ENCODE measurements around the gene BLTP3A.

BLTP3A gene

DNA sequence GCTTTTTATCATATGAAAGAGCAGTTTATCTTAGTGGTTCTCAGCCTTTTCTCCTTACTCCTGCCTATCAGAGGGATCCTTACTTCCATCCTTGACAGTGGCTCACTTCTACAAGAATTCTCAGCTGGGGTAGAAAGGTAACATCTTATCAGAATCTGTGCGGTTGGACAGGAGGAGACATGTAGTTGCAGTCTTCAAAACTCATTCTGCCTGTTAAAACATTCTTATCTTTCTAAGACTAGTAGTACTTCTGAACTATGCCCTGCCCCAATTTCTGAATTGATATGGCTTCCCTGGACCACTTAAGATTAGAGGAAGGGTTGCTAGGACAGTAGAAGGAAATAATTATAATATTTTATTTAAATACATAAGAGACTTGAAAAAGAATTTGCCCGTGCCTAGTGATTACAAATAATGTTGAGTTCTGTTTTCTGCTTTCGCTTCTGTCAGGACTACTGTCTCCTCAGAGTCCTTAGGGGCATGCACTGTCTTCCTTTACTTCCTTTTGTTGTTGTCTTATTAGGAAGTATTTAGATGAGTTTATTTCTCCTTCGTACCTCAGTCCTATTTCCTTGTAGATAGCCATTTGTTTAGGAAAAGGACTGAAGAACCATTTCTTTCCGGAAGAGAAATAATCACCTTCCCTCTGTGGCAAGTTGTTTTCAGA is 24.9 kb downstream of the BLTP3A start:
- TF ChIP-seq GATA2 (IDR thresholded peaks at IDR 0.05; ENCODE audit: low read depth, low read length), result no peak

DNA sequence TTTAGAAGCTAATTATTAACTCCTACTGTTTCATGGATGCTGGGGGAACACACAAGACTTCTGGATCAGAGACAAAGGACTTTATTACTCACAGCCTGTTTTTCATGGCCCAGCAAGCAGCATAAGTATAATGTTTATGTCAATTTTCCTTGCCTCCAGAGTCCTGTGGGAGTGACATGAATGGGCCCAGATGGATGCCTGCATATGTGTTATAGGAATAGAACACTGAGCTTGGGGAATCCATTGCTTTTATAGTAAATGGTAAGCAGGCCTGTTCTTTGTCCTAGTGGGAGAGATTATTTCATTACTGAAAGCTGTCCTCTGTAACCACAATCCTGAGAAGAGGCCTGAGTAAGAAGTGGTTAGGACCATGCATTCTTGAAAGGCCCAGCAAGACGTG is 25.6 kb downstream of the BLTP3A start:
- no peak for TF ChIP-seq GATA2 (IDR thresholded peaks at IDR 0.05; ENCODE audit: low read depth, low read length)
- no peak for TF ChIP-seq GATA3 (IDR thresholded peaks at IDR 0.05; ENCODE audit: low read depth, low read length)

DNA sequence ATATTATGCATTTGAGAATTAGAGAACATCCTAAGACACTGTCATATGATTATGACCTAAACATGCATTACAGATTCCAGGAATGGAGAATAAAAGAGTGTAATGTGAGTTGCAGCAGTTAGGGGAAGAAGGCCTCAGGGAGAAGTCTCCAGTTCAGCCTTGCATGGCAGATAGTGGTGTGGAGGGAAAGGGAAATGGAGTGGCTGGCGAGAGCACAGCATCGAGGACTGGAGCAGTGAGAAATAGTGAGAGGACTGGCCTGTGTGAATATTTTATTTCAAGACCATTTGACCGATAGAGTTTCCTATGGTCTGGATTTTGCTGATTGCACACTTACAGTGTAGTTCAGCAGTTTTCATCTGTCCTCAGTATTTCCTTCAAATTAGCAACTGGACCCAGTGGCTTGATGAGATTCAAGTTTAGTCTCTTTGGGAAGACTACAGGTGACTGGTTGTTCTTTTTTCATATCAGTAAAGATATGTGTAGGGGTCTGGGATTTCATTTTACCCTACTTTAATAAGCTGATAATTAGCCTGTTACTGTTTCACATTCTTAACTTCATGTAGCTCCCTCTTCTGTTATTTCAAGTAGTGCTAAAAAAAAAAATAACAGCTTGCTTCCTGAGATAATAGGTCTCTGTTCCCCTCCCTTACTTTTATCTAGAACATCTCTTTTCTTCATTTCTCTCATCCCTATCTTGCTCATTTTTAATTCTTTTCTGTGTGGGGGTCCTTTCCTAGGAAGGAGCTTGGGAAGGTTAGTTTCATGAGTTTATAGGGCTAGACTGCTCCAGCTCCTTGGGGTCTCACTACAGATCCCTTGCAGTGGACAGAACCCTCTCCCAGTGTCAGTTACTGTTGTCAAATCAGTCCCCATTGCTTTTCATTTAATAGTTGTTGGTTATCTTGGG is 27.9 kb downstream of the BLTP3A start:
- no peak for TF ChIP-seq GATA2 (IDR thresholded peaks at IDR 0.05; ENCODE audit: low read depth, low read length)
- no peak for TF ChIP-seq GATA3 (IDR thresholded peaks at IDR 0.05; ENCODE audit: low read depth, low read length)

DNA sequence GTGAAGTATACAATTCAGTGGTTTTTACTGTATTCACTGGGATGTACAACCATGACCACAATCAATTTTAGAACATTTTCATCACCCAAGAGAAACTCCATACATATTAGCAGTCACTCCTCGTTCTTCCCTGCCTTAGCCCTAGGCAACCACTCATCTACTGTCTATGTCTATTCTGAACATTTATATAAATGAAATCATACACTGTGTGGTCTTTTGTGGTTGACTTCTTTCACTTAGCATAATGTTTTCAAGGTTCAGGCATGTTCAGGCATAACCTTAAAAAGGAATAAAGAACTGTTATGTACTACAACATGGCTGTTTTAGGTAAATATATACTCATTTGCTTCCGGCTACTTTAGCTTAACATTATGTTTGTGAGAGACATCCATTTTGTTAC is 37.3 kb downstream of the BLTP3A start:
- no peak for TF ChIP-seq GATA3 (IDR thresholded peaks at IDR 0.05; ENCODE audit: low read depth, low read length)
- TF ChIP-seq GATA2 (IDR thresholded peaks at IDR 0.05; ENCODE audit: low read depth, low read length), result no peak

DNA sequence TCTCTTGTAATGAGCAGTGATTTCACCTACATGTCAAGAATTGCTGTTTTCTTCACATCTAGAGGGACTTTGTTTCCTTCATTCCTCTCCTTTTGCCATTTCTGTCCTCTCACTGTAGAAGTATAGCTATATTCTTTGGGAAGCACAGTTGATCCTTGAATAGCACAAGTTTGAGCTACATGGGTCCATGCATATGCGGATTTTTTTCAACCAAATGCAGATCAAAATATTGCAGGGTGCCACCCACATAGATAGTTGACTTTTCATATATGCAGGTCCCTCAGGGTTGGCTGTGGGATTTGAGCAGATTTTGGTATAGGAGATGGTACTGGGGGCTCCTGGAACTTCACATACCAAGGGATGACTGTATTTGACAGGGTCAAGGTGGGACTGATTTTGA is 41.1 kb downstream of the BLTP3A start:
- TF ChIP-seq GATA3 (IDR thresholded peaks at IDR 0.05; ENCODE audit: low read depth, low read length) (no peak), GATA2 (IDR thresholded peaks at IDR 0.05; ENCODE audit: low read depth, low read length) (no peak)

DNA sequence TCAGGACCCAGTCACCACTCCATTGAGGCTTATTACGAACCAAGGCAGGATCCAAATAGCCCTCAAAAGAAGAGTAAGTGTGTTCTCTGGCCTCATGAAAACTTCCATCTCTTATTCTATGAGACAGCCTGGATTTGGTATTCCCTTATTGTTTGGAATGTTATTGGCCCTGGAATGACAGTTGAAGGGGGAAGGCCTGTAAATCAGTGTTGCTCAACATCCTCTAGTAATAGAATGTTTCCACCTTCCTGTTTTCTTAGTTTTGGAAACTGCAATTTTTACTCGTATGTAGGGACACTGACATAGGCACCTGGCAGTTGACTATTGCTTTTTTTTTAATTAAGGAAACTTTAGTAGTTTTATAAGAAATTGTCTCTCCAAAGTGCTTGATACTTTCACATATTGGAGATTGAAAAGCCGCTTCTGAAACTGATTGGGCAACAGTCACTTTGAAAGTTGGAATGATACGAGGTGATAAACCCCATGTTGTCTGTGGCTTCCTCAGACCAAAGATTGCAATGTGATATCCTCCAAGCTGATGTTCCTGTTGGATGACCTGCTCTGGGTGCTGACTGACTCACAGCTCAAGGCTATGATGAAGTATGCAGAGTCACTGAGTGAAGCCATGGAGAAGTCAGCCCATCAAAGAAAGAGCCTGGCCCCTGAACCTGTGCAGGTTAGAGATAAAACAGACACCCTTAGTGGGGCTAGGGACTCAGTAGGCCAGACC is 43.1 kb downstream of the BLTP3A start:
- TF ChIP-seq GATA2 (IDR thresholded peaks at IDR 0.05; ENCODE audit: low read depth, low read length) (no peak), GATA3 (IDR thresholded peaks at IDR 0.05; ENCODE audit: low read depth, low read length) (no peak)

DNA sequence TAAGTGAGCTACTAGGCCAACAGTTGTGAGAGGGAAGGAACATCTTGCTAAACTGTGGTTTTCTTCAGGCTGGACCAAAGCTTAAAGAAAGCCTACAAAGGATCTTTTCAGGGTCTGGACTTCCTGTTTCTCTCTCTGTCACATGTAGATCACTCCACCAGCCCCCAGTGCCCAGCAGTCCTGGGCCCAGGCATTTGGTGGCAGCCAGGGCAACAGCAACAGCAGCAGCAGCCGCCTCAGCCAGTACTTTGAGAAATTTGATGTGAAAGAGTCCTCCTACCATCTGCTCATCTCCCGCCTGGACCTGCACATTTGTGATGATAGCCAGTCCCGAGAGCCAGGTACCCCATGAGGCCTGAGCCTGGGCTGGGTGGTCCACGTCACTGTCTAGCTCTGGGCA is 44.1 kb downstream of the BLTP3A start:
- TF ChIP-seq GATA2 (IDR thresholded peaks at IDR 0.05; ENCODE audit: low read depth, low read length), result no peak
- TF ChIP-seq GATA3 (IDR thresholded peaks at IDR 0.05; ENCODE audit: low read depth, low read length), result no peak

DNA sequence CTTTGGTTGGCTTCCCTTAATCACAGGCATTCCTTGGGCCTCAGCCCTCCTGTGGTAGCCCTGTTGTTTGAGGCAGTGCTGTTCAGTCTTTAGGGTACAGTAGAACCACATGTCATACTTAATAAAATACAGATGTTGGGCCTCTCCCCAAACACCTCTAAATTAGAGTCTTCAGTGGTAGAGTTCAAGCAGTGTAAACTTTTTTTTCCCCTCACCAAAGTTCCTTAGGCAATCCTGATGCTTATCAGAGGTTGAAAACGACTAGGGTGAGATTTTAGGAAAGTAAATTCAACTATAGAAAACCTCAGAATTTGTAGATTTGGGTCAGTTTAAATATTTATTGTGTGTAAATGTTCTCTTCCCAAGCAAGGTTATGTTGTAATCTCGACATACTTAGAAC is 44.6 kb downstream of the BLTP3A start:
- TF ChIP-seq GATA2 (IDR thresholded peaks at IDR 0.05; ENCODE audit: low read depth, low read length), result no peak
- TF ChIP-seq GATA3 (IDR thresholded peaks at IDR 0.05; ENCODE audit: low read depth, low read length), result no peak

DNA sequence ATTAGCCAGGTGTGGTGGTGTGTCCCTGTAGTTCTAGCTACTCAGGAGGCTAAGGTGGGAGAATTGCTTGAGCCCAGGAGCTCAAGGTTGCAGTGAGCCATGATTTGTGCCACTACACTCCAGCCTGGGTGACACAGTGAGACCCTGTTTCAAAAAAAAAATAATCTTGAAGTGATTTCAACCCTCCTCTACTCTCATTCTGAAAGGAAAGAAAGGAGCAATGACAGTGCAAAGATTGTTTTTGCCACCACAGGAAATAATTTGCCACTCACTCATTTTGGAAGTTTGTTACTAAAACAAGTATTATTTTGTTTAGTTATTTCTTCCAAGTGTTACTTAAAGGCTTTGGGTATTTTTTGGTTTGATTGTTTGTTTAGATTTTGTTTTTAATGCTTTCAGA is 45.6 kb downstream of the BLTP3A start:
- TF ChIP-seq GATA2 (IDR thresholded peaks at IDR 0.05; ENCODE audit: low read depth, low read length) (no peak), GATA3 (IDR thresholded peaks at IDR 0.05; ENCODE audit: low read depth, low read length) (no peak)

DNA sequence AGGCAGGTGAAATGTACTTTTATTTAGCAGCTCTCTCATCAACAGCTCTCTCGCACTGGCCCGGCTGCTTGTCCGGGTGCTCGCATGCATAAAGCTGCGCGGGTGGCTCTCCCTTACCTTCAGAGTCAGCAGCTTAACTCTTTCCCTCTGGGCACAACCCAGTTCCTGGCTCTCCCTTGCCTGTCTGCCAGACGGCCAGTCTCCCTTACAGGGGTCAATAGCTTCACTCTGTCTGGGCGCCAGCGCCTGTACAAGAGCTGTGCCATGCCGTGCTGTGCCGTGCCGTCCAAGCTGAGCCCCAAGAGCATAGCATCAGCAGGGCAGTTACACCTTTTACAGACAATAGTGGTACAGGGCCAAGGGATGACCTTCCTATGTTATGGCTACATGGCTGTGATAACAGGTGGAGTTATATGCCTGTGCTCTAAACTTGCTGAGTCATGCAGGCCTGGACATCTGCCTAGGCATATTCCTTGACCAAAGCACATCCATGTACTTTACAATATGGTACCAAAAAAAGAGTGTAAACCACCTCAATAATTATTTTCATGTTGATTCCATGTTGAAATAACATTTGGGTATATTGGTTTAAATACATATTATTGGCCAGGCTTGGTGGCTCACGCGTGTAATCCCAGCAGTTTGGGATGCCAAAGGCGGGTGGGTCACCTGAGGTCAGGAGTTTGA is 47.9 kb downstream of the BLTP3A start:
- TF ChIP-seq GATA2 (IDR thresholded peaks at IDR 0.05; ENCODE audit: low read depth, low read length) (no peak), GATA3 (IDR thresholded peaks at IDR 0.05; ENCODE audit: low read depth, low read length) (no peak)

Data from SH-SY5Y (cell line).